AG09319 (cell line): Measurements from ENCODE around the gene CAGE1.

Experiments
- DNase-seq: peaks from one replicate; pipeline ENCODE4 v3.0.0-alpha.2; 2010; ENCODE audit warnings: low read depth; ENCODE audit errors: extremely low read depth
- TF ChIP-seq, protein P1 (sequence below): IDR thresholded peaks from 2 replicates; pipeline ENCODE4 v1.5.1; 2011; ENCODE audit warnings: low read depth, mild to moderate bottlenecking, inconsistent platforms, low read length, moderate library complexity

CAGE1 gene

DNA sequence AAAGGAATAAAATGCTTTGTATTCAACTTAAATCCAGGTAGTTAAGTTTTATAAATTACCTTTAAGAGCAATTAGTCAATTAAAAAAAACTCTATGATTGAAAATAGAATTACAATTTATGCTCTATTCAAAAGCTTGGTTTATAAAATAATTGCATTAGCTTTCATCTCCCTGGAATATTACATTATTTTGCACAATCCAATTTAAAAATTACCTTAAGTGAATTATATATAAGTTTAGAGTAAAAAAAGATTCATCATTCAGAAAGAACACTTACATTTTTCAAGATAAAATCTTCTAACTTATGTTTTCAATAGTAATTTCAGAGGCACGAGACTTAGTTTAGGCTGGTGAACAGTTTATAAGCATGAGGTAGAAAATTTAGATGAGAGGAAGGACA, 91.4 kb downstream of the CAGE1 start:
- TF ChIP-seq, protein P1, sequence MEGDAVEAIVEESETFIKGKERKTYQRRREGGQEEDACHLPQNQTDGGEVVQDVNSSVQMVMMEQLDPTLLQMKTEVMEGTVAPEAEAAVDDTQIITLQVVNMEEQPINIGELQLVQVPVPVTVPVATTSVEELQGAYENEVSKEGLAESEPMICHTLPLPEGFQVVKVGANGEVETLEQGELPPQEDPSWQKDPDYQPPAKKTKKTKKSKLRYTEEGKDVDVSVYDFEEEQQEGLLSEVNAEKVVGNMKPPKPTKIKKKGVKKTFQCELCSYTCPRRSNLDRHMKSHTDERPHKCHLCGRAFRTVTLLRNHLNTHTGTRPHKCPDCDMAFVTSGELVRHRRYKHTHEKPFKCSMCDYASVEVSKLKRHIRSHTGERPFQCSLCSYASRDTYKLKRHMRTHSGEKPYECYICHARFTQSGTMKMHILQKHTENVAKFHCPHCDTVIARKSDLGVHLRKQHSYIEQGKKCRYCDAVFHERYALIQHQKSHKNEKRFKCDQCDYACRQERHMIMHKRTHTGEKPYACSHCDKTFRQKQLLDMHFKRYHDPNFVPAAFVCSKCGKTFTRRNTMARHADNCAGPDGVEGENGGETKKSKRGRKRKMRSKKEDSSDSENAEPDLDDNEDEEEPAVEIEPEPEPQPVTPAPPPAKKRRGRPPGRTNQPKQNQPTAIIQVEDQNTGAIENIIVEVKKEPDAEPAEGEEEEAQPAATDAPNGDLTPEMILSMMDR = no peak
- no peak for DNase-seq

DNA sequence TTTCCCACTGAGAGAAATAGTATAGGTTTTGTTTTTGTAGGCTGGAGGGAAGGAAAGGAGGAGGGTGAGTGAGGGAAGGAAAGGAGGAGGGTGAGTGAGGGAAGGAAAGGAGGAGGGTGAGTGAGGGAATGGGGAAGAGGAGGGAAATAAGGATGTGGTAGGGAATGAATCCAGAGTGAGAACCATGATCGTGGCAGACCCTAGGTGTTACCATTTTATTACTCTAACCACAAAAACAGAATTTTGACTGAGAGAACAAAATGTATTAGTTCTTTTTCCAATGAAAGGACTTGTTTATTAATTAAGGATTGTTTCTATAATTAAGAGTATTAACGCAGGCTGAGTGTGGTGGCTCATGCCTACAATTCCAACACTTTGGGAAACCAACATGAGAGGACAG, 92.9 kb downstream of the CAGE1 start:
- no peak for DNase-seq
- TF ChIP-seq, protein P1 = no peak

DNA sequence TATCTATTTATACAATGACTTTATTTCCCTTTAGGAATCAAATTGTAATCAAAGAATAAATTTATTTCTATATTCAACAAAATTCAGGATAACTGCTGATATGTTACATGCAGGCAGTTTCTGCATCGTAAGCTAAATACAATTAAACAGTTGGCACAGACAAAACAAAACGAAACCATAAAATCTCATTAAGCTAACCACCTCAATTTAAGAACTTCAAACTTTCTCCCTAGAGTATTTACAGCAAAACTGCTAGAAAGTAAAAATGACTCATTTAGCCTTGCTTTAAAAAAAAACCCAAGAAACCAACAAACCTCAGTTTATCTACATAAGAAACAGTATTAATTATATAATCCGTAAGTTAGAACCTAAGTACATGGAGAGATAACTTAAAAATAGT, 93.6 kb downstream of the CAGE1 start:
- TF ChIP-seq, protein P1 = no peak
- no peak for DNase-seq

DNA sequence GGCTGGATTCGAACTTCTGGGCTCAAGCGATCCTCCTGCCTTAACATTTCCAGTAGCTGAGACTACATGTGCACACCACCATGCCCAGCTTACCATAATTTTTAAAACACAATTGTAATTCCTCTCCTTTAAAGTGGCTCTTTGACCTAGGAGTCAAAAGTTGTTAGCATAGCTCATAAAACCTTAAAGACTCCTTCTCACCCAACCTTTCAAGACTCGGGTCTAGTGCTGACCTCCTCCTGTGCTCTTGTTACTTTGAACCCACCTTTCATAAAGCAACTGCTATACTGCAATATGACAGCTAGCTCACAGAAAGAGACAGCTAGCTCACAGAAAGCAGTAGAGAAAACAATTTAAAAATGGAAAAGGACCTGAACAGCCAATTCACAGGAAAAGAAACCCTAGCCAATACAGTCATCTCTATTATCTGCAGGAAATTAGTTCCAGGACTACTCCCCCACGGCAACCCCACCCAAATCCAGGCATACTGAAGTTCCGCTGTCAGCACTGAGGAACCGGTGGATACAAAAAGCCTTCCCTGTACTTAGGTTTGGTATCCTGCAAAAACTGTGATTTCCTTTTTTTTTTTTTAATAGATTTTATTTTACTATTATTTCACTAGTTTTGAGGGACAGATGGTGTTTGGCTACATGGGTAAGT, 96.8 kb downstream of the CAGE1 start:
- DNase-seq = no peak
- TF ChIP-seq, protein P1 = no peak

DNA sequence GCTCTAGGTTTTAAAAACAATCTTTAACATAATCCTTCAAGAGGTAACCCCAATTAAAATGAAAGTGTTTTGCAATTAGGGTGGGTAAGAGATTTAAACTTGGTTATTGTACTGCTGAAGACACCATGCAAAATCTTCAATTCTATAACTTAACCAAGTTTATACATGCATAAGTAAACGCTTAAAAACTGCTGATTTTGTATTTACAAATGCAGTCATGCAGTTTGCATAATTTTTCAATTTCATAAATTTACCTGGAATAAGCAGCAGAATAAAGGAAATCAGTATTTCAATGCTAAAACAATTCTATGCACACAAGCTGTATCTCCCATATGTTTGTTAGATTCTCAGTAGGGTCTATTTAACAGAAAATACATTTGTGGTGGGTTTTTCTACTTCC, 99.5 kb downstream of the CAGE1 start:
- TF ChIP-seq, protein P1 = no peak
- DNase-seq = no peak

DNA sequence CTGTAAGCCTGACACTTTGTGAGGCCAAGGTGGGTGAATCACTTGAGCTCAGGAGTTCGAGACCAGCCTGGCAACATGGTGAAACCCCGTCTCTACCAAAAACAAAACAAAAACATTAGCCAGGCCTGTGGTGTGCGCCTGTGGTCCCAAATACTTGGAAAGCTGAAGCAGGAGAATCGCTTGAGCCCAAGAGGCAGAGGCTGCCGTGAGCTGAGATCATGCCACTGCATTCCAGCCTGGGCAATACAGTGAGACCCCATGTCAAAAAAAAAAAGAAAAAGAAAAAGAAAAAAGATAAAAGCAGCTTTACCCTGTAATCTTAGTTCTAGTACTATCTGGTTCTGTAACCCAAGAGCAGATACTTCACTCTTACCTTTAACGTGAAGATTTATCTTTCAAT, 104.1 kb downstream of the CAGE1 start:
- TF ChIP-seq, protein P1 = no peak

DNA sequence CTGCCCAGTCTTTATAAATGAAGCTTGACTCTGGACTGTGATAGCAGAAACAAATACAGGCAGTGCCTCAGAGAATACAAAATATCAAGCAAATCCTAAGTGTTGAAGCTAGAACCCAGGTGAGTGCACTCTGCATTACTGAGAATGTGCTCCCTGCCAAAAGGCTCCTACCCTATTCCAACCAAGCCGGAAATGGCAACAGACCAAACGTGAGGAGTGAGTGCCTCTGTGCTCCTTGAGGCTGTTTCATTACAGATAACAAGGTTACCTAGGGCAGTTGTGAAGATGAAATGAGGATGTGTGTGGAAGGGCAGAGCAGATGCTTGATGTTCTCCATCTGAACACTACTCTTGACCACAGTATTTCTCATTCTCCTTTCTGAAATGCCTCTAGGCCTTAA, 105.9 kb downstream of the CAGE1 start:
- DNase-seq = no peak
- TF ChIP-seq, protein P1 = no peak

More for the DNA sequence above, 104.1 kb downstream of the CAGE1 start:
- DNase-seq = no peak
